Omental fat pad (tissue), 4 donors: ENCODE measurements around the gene DPYSL5. TPM values are rescaled to one million over a fixed set of nuclear protein-coding genes. Genes with fewer than 3 reads are reported as not detected.
"Not testable (repeated sequence)": the region's sequence is repeated elsewhere in the genome, so short reads cannot be mapped to it uniquely, and the experiment has no call there.

Experiments used
- ATAC-seq: fragments of 150-250 bp; one replicate; pipeline ENCODE4 v1.9.1; 2016; ENCODE audit warnings: mild to moderate bottlenecking, moderate library complexity; ENCODE audit not compliant: low FRiP score
- DNase-seq: peaks from one replicate; pipeline ENCODE4 v3.0.0-alpha.2; 2019; ENCODE audit warnings: low spot score
- total RNA-seq, 4 donors: library from RNA; depleted of rRNA; stranded (reverse); fragments of >200 nt; gene quantifications; one replicate each; pipeline ENCODE4 v1.1.0, GENCODE V29; 2016
- TF ChIP-seq, protein P1 (sequence below), 3 donors: fragments of 450-650 bp; IDR thresholded peaks; one replicate each; pipeline ENCODE4 v1.5.1; 2016 to 2017; ENCODE audit warnings: antibody characterized with exemption in 3 of 3, mild to moderate bottlenecking in 3 of 3, moderate library complexity in 2 of 3

Gene DPYSL5
- total RNA-seq, 4 donors from 2014 or later: not detected

GRCh38 chr2:26916128-26916692, 68.3 kb downstream of the DPYSL5 start:
- DNase-seq (no peak), ATAC-seq (no peak)
- TF ChIP-seq, protein P1, sequence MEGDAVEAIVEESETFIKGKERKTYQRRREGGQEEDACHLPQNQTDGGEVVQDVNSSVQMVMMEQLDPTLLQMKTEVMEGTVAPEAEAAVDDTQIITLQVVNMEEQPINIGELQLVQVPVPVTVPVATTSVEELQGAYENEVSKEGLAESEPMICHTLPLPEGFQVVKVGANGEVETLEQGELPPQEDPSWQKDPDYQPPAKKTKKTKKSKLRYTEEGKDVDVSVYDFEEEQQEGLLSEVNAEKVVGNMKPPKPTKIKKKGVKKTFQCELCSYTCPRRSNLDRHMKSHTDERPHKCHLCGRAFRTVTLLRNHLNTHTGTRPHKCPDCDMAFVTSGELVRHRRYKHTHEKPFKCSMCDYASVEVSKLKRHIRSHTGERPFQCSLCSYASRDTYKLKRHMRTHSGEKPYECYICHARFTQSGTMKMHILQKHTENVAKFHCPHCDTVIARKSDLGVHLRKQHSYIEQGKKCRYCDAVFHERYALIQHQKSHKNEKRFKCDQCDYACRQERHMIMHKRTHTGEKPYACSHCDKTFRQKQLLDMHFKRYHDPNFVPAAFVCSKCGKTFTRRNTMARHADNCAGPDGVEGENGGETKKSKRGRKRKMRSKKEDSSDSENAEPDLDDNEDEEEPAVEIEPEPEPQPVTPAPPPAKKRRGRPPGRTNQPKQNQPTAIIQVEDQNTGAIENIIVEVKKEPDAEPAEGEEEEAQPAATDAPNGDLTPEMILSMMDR (IDR thresholded peaks at IDR 0.05): no peak

DNA sequence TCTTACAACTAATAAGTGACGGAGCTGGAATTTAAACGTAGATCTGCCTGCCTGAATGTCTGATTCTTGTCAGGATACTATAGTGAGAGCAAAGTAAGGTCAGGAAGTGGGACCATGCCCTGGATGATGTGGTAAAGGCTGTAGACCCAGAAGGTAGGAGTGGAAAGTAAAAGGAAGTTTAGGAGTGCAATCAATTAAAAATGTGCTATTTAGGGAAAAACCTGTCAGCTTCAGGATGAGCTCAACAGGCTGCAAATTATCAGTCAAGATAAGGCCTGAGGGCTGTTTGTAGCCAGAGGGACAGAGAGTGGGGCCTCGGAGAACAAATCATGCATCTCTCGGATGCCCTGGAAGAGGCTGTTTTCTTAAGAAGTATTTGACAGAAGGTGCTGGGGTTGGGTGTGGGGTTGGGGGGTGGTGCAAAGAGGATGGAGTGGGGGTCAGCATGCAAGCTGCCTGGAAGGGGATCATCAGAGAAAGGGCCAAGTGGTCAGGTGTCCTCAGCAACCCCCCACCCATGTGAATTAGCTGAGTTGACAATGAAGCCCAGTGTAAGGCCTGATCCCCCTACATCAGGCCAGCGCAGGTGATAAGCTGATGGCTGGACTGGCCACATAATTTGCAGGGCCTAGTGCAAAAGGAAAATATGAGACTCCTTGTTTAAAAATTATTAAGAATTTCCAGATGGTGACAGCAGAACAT, 69.4 kb downstream of the DPYSL5 start:
- TF ChIP-seq, protein P1 (IDR thresholded peaks at IDR 0.05): no peak
- DNase-seq: no peak
- ATAC-seq: no peak

DNA sequence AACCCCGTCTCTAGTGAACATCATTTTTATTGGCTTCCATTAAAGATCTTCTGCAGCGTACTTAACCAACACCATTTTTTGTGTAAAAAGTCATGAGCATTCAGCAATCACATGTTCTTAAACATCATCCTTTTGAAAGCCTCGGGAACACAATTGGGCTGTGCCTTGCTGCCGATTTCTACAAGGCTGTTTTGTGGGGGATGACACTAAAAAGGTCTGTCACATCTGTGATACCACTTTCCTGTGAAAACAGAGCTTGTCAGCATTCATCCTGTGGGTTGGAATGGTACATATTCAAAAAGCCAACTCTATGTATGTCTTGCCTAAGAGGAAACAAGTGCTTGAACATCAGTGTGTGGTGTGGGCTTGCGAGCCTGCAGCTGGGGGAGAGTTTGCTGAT, 73.4 kb downstream of the DPYSL5 start:
- TF ChIP-seq, protein P1 (IDR thresholded peaks at IDR 0.05): no peak
- ATAC-seq (no peak), DNase-seq (no peak)

DNA sequence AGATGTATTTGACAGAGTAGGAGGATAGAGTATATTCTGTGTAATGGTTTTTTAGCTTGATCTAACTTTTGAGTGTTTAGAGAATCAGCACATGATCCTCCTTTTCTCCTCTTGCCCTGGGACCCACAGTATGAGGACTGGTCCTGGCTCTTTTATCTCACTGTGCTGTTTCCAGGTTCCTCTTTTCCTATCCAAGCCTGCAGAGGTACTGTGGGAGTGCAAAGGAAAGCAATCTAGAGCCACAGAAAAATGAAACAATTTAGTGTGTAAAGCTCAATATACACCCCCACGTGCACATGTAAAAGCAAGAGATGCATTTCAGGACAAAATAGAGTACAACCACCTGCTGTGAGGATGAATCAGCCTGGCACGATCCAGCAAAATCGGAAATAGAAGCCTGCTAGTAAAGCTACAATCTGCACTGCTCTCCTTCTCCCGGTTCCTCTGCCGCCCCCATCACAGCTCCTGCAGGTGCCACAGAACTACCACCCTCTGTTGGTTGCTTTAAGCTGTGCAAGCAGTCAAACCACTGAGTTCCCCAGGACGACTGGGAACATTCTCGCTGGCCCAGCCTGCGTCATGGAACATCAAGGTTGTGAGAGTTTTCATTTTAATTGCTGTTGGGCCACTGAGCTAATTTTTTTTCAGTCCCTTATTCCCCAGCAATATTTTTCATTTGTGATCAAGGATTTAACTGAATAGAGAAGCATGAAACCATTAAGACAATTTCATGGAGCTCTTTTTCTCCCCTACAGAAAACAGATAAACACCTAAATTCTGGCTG, 74.7 kb downstream of the DPYSL5 start:
- DNase-seq (no peak), ATAC-seq (no peak)
- TF ChIP-seq, protein P1 (IDR thresholded peaks at IDR 0.05): no peak

GRCh38 chr2:26923189-26923466, 75.2 kb downstream of the DPYSL5 start:
- ATAC-seq, DNase-seq: not testable (repeated sequence)

GRCh38 chr2:26924731-26925099, 76.8 kb downstream of the DPYSL5 start:
- DNase-seq: no peak
- TF ChIP-seq, protein P1 (IDR thresholded peaks at IDR 0.05): no peak
- ATAC-seq: no peak

GRCh38 chr2:26925100-26925791, 77.3 kb downstream of the DPYSL5 start:
- DNase-seq (no peak), ATAC-seq (no peak)
- TF ChIP-seq, protein P1 (IDR thresholded peaks at IDR 0.05): no peak
